Medulla oblongata (tissue), 1 donor: Measurements from ENCODE around the gene NDUFB5.

ENCODE experiments used
- DNase-seq: peaks from one replicate; pipeline ENCODE4 v3.0.0-alpha.2; 2015; ENCODE audit errors: extremely low spot score

Gene NDUFB5

GRCh38 chr3:179604321-179605078, at the start of gene NDUFB5, which contains the start of gene MRPL47:
NDUFB5 (plus strand) TSS chr3:179604794; CDS start chr3:179604816, 22 bp downstream.
MRPL47 (minus strand) TSS chr3:179604638; CDS start chr3:179604624, 14 bp downstream.
- DNase-seq: peak; percentile 99

DNA sequence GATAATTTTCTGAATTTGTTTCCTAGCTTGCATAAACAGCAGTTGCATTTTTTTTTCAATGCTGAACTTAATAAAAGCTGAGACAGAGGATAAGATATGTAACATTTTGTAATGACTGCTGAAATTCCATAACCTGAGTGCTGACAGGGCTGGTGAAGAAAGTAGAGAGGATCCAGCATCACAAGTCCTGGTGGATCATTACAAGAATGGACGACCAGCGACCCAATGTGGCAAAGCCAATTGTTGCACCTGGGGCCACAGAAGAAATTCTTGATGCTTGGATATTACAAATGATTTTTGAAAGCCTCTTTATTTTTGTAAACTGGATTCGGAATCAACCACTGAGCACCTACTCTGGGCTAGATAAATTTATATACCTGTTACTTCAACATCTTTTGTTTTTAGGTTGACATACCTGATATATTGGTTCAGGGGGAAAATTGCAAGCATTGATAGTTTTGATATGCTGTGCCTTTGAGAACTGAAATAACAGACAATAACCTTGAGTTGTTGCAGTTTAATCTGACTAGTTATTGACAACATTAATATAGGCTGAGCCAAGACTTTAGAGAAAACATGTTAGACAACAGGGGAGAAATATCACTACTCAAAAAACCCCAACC, 45.7 kb upstream of the NDUFB5 start:
- peak; percentile 88 for DNase-seq

- no peak for DNase-seq
Observed at GRCh38 chr3:179560791-179561190, 43.8 kb upstream of the NDUFB5 start.

GRCh38 chr3:179562591-179563270, 41.9 kb upstream of the NDUFB5 start, which contains the start of gene ACTL6A:
ACTL6A (plus strand) TSS chr3:179562926; CDS start chr3:179563093, 167 bp downstream.
- DNase-seq: peak; percentile 100

DNA sequence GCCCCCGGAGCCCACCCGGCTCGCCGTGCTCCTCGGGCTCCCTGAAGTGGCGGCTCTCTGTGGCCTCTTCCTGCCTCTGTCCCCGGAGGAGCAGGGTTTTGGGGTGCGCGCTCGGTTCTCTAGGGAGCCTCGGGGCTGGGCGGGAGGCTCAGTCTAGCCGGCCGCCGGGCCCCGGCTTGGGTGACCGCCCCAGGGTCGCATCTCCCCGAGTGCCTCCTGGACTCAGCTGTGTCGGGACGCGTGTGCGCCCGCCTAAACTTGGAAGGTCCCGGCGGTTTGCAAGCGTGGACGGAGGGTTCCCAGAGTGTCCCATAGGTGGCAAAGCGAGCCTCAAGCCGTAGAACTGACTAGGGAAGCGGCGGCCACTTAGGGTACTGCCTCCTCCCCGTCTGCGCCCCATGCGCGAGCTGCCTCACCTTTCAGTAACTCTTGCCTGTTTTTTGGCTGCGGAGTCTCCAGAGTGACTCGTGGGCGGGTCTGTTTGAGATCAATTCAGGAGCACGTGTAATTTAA, 41.3 kb upstream of the NDUFB5 start:
- peak; percentile 42 for DNase-seq

DNA sequence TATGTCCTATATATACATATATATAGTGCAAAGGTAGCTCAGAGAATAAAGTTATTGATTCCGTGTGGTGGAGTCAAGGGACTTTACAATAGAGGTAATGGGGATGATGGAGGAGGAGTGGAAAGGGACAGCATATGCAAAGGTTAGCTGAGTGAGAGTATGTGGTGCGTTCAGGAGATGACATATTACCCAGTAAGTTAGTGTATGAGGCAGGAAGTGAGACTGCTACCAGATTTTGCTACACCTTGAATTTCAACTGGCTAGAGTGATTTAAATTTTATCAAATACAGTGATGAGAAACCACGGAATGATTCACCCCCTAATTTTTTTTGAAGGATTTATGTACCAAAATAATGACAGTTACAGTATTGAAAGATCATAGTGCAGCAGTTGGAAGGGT, 39.1 kb upstream of the NDUFB5 start:
- DNase-seq: no peak

- no peak for DNase-seq
Observed at GRCh38 chr3:179580992-179581391, 23.6 kb upstream of the NDUFB5 start.

DNA sequence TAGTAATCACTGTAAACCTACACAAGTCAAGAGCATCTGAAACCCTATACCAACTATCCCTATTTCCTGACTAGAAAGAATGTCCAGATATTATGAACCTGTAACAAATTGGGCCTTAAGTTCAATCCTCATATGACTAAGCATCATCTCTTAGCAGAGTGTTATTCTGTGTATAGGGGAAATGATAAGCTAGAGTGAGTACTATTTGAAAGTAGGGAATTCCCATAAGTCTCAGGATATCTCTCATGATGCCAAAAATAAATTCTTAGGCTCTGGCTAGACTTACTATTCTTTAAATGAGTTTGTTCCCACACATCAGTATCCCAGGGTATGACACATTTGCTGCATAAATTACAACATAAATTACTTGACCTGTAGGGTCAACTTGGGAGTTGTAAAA, 15.5 kb upstream of the NDUFB5 start:
- no peak for DNase-seq

DNA sequence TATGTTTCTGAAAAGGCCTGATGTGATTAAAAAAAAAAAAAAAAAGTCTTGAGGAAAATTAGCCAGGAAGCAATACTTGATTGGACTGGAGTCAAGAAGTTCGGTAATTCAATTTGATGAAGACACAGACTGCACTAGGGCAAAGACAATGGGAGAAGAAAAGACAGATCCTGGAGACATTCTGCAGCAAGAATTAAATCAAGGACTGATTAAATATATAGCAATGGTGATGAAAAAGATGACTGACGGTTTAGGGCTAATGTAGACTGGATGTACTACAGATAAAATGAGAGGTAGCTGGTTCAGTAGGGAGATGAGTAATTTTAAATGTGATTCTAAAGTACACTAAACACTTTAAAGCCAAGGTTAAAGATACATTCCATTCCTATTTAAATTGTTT, 13.9 kb upstream of the NDUFB5 start:
- no peak for DNase-seq

DNA sequence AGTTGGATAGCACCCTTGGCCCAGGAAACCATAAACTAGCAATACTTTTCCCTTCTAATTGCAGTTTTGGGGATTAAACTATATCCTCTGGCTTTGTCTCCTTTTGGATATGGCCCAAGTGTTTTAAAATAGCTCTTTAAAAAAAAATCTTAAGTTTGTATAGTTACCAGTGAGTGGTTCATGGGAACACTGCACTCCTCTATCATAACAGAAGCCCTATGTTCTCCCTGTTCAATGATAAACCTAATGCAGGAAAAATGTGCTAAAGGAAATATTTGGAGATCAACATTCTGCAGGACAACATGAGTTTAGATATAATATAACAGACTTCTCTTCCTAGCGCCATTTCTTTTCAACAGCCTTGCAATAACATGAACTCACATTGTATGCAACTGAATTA, 13.3 kb upstream of the NDUFB5 start:
- no peak for DNase-seq

- no peak for DNase-seq
Observed at GRCh38 chr3:179599531-179599930, 5.1 kb upstream of the NDUFB5 start.

DNA sequence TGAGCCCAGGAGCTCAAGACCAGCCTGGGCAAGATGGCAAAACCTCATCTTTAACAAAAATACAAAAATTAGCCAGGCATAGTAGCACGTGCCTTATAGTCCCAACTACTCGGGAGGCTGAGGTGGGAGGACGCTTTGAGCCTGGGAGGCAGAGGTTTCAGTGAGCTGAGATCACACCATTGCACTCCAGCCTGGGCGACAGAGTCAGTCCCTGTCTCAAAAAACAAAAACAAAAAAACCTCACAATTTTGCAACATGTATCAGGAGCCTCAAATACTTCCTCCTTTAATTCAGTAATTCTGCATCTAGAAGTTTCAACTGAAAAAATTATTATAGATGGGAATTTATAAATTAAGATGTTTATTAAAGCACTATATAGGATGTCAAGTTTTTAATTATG, 1.3 kb upstream of the NDUFB5 start:
- no peak for DNase-seq

DNA sequence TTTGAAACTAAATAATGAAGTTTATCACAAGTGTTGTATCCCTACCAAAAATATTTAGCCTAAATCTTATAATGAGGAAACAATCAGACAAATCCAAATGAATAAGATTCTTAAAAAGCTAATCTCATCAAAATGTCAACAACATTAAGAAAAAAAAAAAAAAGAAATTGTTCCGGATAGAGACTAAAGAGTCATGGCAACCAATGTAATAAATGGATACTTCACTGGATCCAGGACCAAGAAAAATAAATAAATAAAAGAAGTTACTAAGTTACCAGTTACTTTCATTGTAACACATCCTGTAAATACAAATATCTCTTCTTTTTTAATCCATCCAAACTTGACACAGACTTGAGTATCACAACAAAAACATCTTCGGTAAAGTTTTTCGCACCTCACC, 763 bp upstream of the NDUFB5 start:
- DNase-seq: no peak

GRCh38 chr3:179606534-179607085, 2.0 kb downstream of the NDUFB5 start:
- no peak for DNase-seq

DNA sequence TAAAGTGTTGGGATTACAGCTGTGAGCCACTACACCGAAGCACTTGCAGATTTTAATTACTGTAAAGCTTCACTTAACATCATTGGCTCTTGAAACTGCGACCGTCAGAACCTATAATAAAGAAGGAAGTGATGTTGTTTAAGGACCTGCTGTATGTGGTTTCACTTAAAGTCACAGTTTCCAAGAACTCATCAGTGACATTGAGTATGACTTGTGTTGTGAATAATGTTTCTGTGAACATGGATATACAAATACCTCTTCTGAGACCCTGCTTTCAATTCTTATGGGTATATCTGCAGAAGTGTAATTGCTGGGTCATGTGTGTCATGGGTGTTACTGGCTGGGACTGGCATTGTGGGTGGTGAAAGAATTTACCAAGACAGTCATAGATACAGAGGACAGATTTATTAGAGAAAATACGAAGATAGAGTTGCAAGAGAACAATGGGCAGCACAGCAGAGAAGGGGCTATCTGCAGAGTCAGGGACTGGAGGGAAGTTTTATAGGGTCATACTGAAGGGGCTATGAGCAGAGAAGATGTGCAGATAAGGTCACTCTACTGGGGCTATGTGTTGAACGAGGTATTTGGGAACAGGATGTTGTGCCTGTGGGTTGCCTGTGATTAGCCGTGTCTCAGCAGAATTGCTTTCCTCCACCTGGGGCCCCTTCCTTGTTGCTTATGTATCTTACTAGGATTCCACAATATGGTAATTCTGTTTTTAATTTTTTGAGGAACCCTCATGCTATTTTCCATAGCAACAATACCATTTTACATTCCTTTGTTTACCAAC, 4.5 kb downstream of the NDUFB5 start:
- no peak for DNase-seq

DNA sequence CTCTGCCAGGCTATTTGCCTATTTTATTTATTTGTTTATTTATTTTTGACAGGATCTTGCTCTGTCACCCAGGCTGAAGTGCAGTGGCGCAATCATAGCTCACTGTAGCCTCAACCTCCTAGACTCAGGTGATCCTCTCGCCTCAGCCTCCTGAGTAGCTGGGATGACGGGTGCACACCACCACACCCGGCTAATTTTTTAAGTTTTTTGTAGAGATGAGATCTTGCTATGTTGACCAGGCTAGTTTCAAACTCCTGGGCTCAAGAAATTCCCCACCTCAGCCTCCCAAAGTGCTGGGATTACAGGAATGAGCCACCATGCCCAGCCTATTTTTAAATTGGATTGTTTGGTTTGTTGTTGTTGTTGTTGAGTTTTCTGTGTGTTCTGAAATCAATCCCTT, 5.5 kb downstream of the NDUFB5 start:
- no peak for DNase-seq

DNA sequence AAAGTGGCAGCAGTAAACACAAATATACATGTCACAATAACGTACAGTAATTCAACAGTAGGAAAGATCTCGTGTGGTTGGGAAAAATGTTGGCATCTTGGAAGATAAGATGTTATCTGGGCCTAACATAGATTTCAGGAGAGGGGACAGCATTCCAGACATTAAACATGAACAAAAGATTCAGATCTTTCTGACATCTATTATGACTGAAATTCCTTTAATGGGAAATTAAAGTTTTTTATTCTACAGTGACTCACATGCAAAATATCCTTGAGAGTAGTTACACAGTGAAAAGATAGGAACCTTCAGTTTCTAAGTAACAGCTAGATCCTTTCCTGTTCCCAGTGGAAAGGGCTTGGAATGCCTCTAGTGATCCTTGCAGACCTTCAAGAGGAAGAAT, 9.2 kb downstream of the NDUFB5 start:
- DNase-seq: no peak

GRCh38 chr3:179615458-179616173, 11.0 kb downstream of the NDUFB5 start:
- no peak for DNase-seq

DNA sequence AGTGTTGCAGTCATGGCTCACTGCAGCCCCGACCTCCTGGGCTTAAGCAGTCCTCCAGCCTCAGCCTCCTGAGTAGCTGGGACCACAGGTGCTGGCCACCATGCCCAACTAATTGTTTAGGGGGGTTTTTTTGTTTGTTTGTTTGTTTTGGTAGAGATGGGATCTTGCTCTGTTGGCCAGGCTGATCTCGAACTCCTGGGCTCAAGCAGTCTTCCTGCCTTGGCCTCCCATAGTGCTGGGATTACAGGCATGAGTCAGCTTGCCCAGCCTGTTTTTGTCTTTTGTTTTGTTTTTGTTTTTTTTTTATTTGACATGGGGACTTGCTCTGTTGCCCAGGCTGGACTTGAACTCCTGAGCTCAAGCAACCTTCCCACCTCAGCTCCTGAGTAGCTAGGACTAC, 17.4 kb downstream of the NDUFB5 start:
- no peak for DNase-seq

GRCh38 chr3:179624451-179624850, 19.9 kb downstream of the NDUFB5 start:
- no peak for DNase-seq
